Lung (tissue), 16 donors: ENCODE data around the gene MRPL37. TPM values are rescaled to one million over a fixed set of nuclear protein-coding genes. Genes with fewer than 3 reads are reported as not detected.

ENCODE experiments used
- ATAC-seq: fragments of 200-7000 bp; cut with Tn5 transposase; one replicate; pipeline ENCODE4 v1.9.1; 2020; ENCODE audit warnings: moderate number of reproducible peaks; ENCODE audit not compliant: insufficient read depth, low FRiP score
- DNase-seq, 3 donors: peaks; one replicate each; pipeline ENCODE4 v3.0.0-alpha.2; 2013 to 2017
- H3K27ac ChIP-seq, 2 donors: one replicate each; pipeline ENCODE4 v1.5.1; 2013; ENCODE audit warnings: mild to moderate bottlenecking in 2 of 2, moderate library complexity in 2 of 2, control low read depth in 1 of 2, inconsistent platforms in 1 of 2, low read depth in 1 of 2, low read length in 1 of 2
- H3K27me3 ChIP-seq, 3 donors: one replicate each; pipeline ENCODE4 v1.5.1; 2013; ENCODE audit warnings: low read length in 2 of 3; ENCODE audit not compliant: control insufficient read depth in 3 of 3, insufficient read depth in 3 of 3
- H3K36me3 ChIP-seq, 4 donors: one replicate each; pipeline ENCODE4 v1.5.1; 2013; ENCODE audit warnings: low read length in 4 of 4, mild to moderate bottlenecking in 1 of 4, moderate library complexity in 1 of 4; ENCODE audit not compliant: control insufficient read depth in 4 of 4, insufficient read depth in 4 of 4
- H3K4me1 ChIP-seq, 5 donors: one replicate each; pipeline ENCODE4 v1.5.1; 2013; ENCODE audit warnings: low read length in 5 of 5, mild to moderate bottlenecking in 2 of 5, moderate library complexity in 1 of 5; ENCODE audit not compliant: control insufficient read depth in 5 of 5, insufficient read depth in 5 of 5
- H3K4me3 ChIP-seq: one replicate; pipeline ENCODE4 v1.5.1; 2013; ENCODE audit warnings: mild to moderate bottlenecking, control low read depth, moderate library complexity
- H3K9ac ChIP-seq, 2 donors: one replicate each; pipeline ENCODE4 v1.5.1; 2013; ENCODE audit warnings: low read length in 2 of 2, control low read depth in 1 of 2; ENCODE audit not compliant: insufficient read depth in 1 of 2
- H3K9me3 ChIP-seq, 4 donors: one replicate each; pipeline ENCODE4 v1.5.1; 2013; ENCODE audit warnings: low read length in 3 of 4, mild to moderate bottlenecking in 1 of 4, moderate library complexity in 1 of 4; ENCODE audit not compliant: control insufficient read depth in 4 of 4, insufficient read depth in 3 of 4
- WGBS, 2 donors: extraction: QIAGEN DNeasy Blood & Tissue Kit; methylation state at CpG; one replicate each; pipeline ENCODE4 v1.1.7; 2013; 5-methylcytosine and 5-hydroxymethylcytosine counted together
- long read RNA-seq, 5 donors: transcript quantifications; one replicate each; lab custom pipeline, GENCODE V29; 2026
- polyA plus RNA-seq, 2 donors: library from polyadenylated mRNA; stranded (reverse); fragments of 200-250 nt; gene quantifications; one replicate each; pipeline ENCODE4 v1.2.1, GENCODE V29; 2013
- total RNA-seq, 2 donors: library from RNA; depleted of rRNA in 1 of 2; stranded (reverse); fragments of >200 nt in 1 of 2; gene quantifications; one replicate each; pipeline ENCODE4 v1.2.1, GENCODE V29; 2014 to 2021
- TF ChIP-seq, protein P1 (sequence below): IDR thresholded peaks from 2 replicates; pipeline ENCODE4 v1.5.1; 2012; ENCODE audit warnings: mild to moderate bottlenecking; ENCODE audit errors: control extremely low read depth, extremely low read depth
- donor health status: control.
- donor health status: control.
- donor health status: Bipolar disorder and iron deficiency.
- donor health status: healthy.
- donor health status: DM: yes; HTN: yes; CAD: no.

MRPL37 gene
- 10 to 100 TPM; 23.9 to 68.5 TPM for total RNA-seq
- 10 to 100 TPM; 29.4 to 49.9 TPM for polyA plus RNA-seq
- long read RNA-seq, donor 1, transcript MRPL37-202 (7 exons, 1,483 nt): major isoform, 30 of 149 reads
- long read RNA-seq, donor 1, partial matches to known transcripts: 119 of 149 reads
- long read RNA-seq, donor 1, other reads (novel, unspliced or antisense): 0 of 149 reads
- long read RNA-seq, donor 2, transcript MRPL37-202 (7 exons, 1,483 nt): major isoform, 10 of 15 reads
- long read RNA-seq, donor 2, partial matches to known transcripts: 5 of 15 reads
- long read RNA-seq, donor 2, other reads (novel, unspliced or antisense): 0 of 15 reads
- long read RNA-seq, donor 3, transcript MRPL37-202 (7 exons, 1,483 nt): major isoform, 12 of 41 reads
- long read RNA-seq, donor 3, partial matches to known transcripts: 24 of 41 reads
- long read RNA-seq, donor 3, other reads (novel, unspliced or antisense): 5 of 41 reads
- long read RNA-seq, donor 4, transcript MRPL37-202 (7 exons, 1,483 nt): major isoform, 8 of 16 reads
- long read RNA-seq, donor 4, partial matches to known transcripts: 7 of 16 reads
- long read RNA-seq, donor 4, other reads (novel, unspliced or antisense): 0 of 16 reads
- long read RNA-seq, donor 5, transcript MRPL37-202 (7 exons, 1,483 nt): major isoform, 23 of 43 reads
- long read RNA-seq, donor 5, partial matches to known transcripts: 8 of 43 reads
- long read RNA-seq, donor 5, other reads (novel, unspliced or antisense): 12 of 43 reads

DNA sequence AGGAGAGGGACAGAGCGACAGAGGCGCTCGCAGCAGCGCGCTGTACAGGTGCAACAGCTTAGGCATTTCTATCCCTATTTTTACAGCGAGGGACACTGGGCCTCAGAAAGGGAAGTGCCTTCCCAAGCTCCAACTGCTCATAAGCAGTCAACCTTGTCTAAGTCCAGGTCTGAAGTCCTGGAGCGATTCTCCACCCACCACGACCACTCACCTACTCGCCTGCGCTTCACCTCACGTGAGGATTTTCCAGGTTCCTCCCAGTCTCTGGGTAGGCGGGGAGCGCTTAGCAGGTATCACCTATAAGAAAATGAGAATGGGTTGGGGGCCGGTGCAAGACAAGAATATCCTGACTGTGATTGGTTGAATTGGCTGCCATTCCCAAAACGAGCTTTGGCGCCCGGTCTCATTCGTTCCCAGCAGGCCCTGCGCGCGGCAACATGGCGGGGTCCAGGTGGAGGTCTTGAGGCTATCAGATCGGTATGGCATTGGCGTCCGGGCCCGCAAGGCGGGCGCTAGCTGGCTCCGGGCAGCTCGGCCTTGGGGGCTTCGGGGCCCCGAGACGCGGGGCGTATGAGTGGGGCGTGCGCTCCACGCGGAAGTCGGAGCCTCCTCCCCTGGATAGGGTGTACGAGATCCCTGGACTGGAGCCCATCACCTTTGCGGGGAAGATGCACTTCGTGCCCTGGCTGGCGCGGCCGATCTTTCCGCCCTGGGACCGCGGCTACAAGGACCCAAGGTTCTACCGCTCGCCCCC is at the start of gene MRPL37, which contains the start of gene CYB5RL:
Gene MRPL37, plus strand, starts transcription at position 403 of the 754 bp plus-strand sequence. Its CDS starts 77 bp downstream, at position 480.
Gene CYB5RL, minus strand, starts transcription at position 266 of the 754 bp plus-strand sequence. CDS start 4,414 bp downstream, outside the sequence.
- H3K9ac ChIP-seq: peak within 1 kb of the TSS; percentile 80 to 86
- TF ChIP-seq, protein P1, sequence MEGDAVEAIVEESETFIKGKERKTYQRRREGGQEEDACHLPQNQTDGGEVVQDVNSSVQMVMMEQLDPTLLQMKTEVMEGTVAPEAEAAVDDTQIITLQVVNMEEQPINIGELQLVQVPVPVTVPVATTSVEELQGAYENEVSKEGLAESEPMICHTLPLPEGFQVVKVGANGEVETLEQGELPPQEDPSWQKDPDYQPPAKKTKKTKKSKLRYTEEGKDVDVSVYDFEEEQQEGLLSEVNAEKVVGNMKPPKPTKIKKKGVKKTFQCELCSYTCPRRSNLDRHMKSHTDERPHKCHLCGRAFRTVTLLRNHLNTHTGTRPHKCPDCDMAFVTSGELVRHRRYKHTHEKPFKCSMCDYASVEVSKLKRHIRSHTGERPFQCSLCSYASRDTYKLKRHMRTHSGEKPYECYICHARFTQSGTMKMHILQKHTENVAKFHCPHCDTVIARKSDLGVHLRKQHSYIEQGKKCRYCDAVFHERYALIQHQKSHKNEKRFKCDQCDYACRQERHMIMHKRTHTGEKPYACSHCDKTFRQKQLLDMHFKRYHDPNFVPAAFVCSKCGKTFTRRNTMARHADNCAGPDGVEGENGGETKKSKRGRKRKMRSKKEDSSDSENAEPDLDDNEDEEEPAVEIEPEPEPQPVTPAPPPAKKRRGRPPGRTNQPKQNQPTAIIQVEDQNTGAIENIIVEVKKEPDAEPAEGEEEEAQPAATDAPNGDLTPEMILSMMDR: no peak
- H3K4me1 ChIP-seq: peaks cover 0 to 19% (median 3%) of the 10 kb centered on the region in 5 donors
- H3K4me3 ChIP-seq: peak within 1 kb of the TSS; percentile 85
- H3K27ac ChIP-seq: peak within 1 kb of the TSS; percentile 62 to 84
- ATAC-seq: peak; percentile 98
- H3K27me3 ChIP-seq: no peaks in the 10 kb centered on the region
- 0% methylated on average over 51 of the region's 51 CpGs for WGBS, 2 donors
- no peaks in the 10 kb centered on the region for H3K9me3 ChIP-seq
- H3K36me3 ChIP-seq: peaks cover 1 to 9% (median 7%) of the 10 kb centered on the region in 4 donors
- peak; percentile 93 to 99 (median 96) for DNase-seq

DNA sequence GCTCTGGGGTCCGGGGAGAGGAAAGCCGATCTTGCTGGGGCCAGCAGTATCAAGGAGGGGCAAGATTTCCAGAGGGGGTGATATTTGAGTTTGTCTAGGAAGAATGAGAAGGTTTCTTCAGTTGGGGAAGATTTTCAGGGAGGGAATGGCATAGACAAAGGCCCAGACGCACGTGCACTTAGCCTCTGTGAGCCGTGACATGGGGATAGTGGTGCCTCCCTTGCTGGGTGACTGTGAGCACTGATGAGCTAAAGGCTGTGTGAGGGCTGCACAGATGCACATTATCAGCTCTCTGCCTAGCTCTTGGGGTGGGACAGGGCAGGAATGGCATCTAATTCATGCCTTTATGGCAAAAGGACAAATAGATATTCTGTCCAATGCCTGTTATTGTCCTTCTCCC is 49.0 kb upstream of the MRPL37 start:
- ATAC-seq: no peak
- DNase-seq: no peak

DNA sequence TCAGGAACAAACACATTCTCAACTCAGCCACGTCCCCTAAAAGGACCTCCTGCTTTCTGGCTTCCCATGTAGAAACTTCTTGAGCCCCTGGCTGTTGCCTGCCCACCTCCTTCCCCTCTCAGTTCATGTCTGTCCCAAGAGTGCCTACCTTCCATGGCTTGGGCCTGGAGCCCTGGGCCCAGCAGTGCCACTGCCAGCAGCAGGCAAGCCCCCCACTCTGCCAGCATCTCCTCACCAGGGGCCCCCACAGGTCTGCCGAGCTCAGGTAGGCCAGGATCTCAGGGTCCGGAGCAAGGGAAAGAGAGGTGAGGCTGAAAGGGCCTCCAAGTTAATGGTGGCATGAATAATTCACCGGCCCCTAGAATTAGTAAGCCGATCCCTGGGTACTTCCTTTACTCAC is 47.3 kb upstream of the MRPL37 start, which contains the start of gene CDCP2:
Gene CDCP2, minus strand, starts transcription at position 305 of the 400 bp plus-strand sequence. Its CDS starts 78 bp downstream, at position 227.
- TF ChIP-seq, protein P1: no peak
- WGBS, 2 donors: 94 to 97% methylated on average over 5 of the region's 5 CpGs
- peaks cover 0 to 2% (median 0%) of the 10 kb centered on the region in 5 donors for H3K4me1 ChIP-seq
- no peaks in the 10 kb centered on the region for H3K36me3 ChIP-seq
- H3K9ac ChIP-seq: no peak within 1 kb of the TSS
- no peaks in the 10 kb centered on the region for H3K9me3 ChIP-seq
- no peak within 1 kb of the TSS for H3K4me3 ChIP-seq
- no peaks in the 10 kb centered on the region for H3K27me3 ChIP-seq
- peak within 1 kb of the TSS in 1 of 2 donors; percentile 49 for H3K27ac ChIP-seq
- DNase-seq (no peak), ATAC-seq (no peak)

More for the DNA sequence above, 49.0 kb upstream of the MRPL37 start:
- H3K9ac ChIP-seq: no peak overlapping the region
- TF ChIP-seq, protein P1: no peak
- WGBS, 2 donors: 92 to 94% methylated on average over 5 of the region's 5 CpGs
- H3K36me3 ChIP-seq: no peaks in the 10 kb centered on the region
- H3K4me3 ChIP-seq: no peak overlapping the region
- no peaks in the 10 kb centered on the region for H3K27me3 ChIP-seq
- no peaks in the 10 kb centered on the region for H3K9me3 ChIP-seq
- peaks cover 0 to 2% (median 0%) of the 10 kb centered on the region in 5 donors for H3K4me1 ChIP-seq
- no peak overlapping the region for H3K27ac ChIP-seq
